Ecto neural progenitor cell (in vitro differentiated cells): ENCODE measurements around the gene EFHD2.
"Not testable (repeated sequence)": the region's sequence is repeated elsewhere in the genome, so short reads cannot be mapped to it uniquely, and the experiment has no call there.

ENCODE experiments used
- DNase-seq: peaks from one replicate; pipeline ENCODE4 v3.0.0-alpha.2; 2018; ENCODE audit warnings: low spot score

The EFHD2 gene

GRCh38 chr1:15409388-15410222, at the start of gene EFHD2:
EFHD2 (plus strand) TSS chr1:15409888; CDS start chr1:15409972, 84 bp downstream.
- DNase-seq, result peak; percentile 87

GRCh38 chr1:15360700-15361099, 49.0 kb upstream of the EFHD2 start:
- no peak for DNase-seq

- DNase-seq, result no peak
Observed at GRCh38 chr1:15362096-15362736, 47.5 kb upstream of the EFHD2 start.

GRCh38 chr1:15362737-15363128, 47.0 kb upstream of the EFHD2 start:
- DNase-seq, result no peak

GRCh38 chr1:15364740-15365139, 44.9 kb upstream of the EFHD2 start:
- no peak for DNase-seq

- DNase-seq, result no peak
Observed at GRCh38 chr1:15368888-15369287, 40.8 kb upstream of the EFHD2 start.

GRCh38 chr1:15370268-15370667, 39.4 kb upstream of the EFHD2 start:
- no peak for DNase-seq

GRCh38 chr1:15370781-15371520, 38.7 kb upstream of the EFHD2 start:
- DNase-seq, result no peak

- DNase-seq, result no peak
Observed at GRCh38 chr1:15371610-15372545, 37.8 kb upstream of the EFHD2 start.

- DNase-seq, result no peak
Observed at GRCh38 chr1:15378729-15379128, 31.0 kb upstream of the EFHD2 start.

- DNase-seq, result not testable (repeated sequence)
Observed at GRCh38 chr1:15379151-15379550, 30.5 kb upstream of the EFHD2 start.

GRCh38 chr1:15380601-15381508, 28.8 kb upstream of the EFHD2 start:
- DNase-seq, result no peak

- no peak for DNase-seq
Observed at GRCh38 chr1:15381805-15382204, 27.9 kb upstream of the EFHD2 start.

- DNase-seq, result no peak
Observed at GRCh38 chr1:15382601-15383518, 26.8 kb upstream of the EFHD2 start.

- no peak for DNase-seq
Observed at GRCh38 chr1:15383810-15384209, 25.9 kb upstream of the EFHD2 start.

GRCh38 chr1:15384301-15384901, 25.3 kb upstream of the EFHD2 start:
- DNase-seq, result peak; percentile 77

GRCh38 chr1:15385420-15385819, 24.3 kb upstream of the EFHD2 start:
- DNase-seq, result no peak

- DNase-seq, result peak; percentile 67
Observed at GRCh38 chr1:15386164-15386749, 23.4 kb upstream of the EFHD2 start.
